Stimulated activated CD4-positive, alpha-beta T cell treated with anti-CD3 and anti-CD28 coated beads, Interleukin-12 subunit alpha, Interleukin-12 subunit beta, amount 100 ng/mL, for 48 hours (primary cell): Measurements from ENCODE around the gene ATP5F1D.
"Not testable (repeated sequence)": the region's sequence is repeated elsewhere in the genome, so short reads cannot be mapped to it uniquely, and the experiment has no call there.

Source experiments
- DNase-seq, 3 donors: peaks; one replicate each; pipeline ENCODE4 v3.0.0-alpha.2; 2020; ENCODE audit warnings: low read depth in 2 of 3, low spot score in 1 of 3

ATP5F1D gene

GRCh38 chr19:1241417-1242095 lies at the start of gene ATP5F1D:
Gene ATP5F1D (plus strand): TSS chr19:1241751. CDS start chr19:1241851, 100 bp downstream.
- DNase-seq = peak; percentile 88 to 94 (median 92)

GRCh38 chr19:1199531-1199930 lies 42.0 kb upstream of the ATP5F1D start:
- no peak for DNase-seq

- not testable (repeated sequence) for DNase-seq
Observed at GRCh38 chr19:1200614-1201013, 40.9 kb upstream of the ATP5F1D start.

- DNase-seq = peak; percentile 99 to 100 (median 99)
Observed at GRCh38 chr19:1205114-1206099, 36.1 kb upstream of the ATP5F1D start, which contains the start of gene STK11. Gene STK11 (plus strand): TSS chr19:1205778. CDS start chr19:1206914, 1,136 bp downstream.

- no peak for DNase-seq
Observed at GRCh38 chr19:1206150-1206863, 35.2 kb upstream of the ATP5F1D start.

- peak in 1 of 3 donors; percentile 18 for DNase-seq
Observed at GRCh38 chr19:1206864-1207450, 34.6 kb upstream of the ATP5F1D start.

GRCh38 chr19:1208830-1209229 lies 32.7 kb upstream of the ATP5F1D start:
- DNase-seq = not testable (repeated sequence)

GRCh38 chr19:1210227-1210538 lies 31.4 kb upstream of the ATP5F1D start:
- no peak for DNase-seq

GRCh38 chr19:1211494-1212234 lies 29.9 kb upstream of the ATP5F1D start:
- no peak for DNase-seq

- peak in 1 of 3 donors; percentile 38 for DNase-seq
Observed at GRCh38 chr19:1213391-1214286, 27.9 kb upstream of the ATP5F1D start.

GRCh38 chr19:1214299-1214861 lies 27.2 kb upstream of the ATP5F1D start:
- no peak for DNase-seq

- DNase-seq = no peak
Observed at GRCh38 chr19:1214862-1215731, 26.5 kb upstream of the ATP5F1D start.

- no peak for DNase-seq
Observed at GRCh38 chr19:1216756-1217155, 24.8 kb upstream of the ATP5F1D start.

- DNase-seq = no peak
Observed at GRCh38 chr19:1217366-1217765, 24.2 kb upstream of the ATP5F1D start.

- DNase-seq = no peak
Observed at GRCh38 chr19:1218751-1219567, 22.6 kb upstream of the ATP5F1D start.

- DNase-seq = no peak
Observed at GRCh38 chr19:1219786-1220476, 21.6 kb upstream of the ATP5F1D start.
